ENCODE data around the gene DEPP1. TPM values are rescaled to one million over a fixed set of nuclear protein-coding genes. Genes with fewer than 3 reads are reported as not detected.

DEPP1 gene
- total RNA-seq, 1 donor from 2014 or later = 0.26 TPM

GRCh38 chr10:45000138-45000751 lies 21.6 kb upstream of the DEPP1 start:
- no peak for FAIRE-seq
- Histone ChIP-seq H3K4me3 (ENCODE audit: low read depth, low read length) (peak overlapping the region; percentile 51), H3K36me3 (ENCODE audit: control insufficient read depth, insufficient read depth, low read length) (peaks cover 2% of the 10 kb centered on the region), H3K27me3 (ENCODE audit: control insufficient read depth, insufficient read depth, low read length) (no peaks in the 10 kb centered on the region)
- no peak for TF ChIP-seq CTCF (IDR thresholded peaks at IDR 0.05; ENCODE audit: insufficient read depth, low read length, severe bottlenecking)
- DNase-seq (ENCODE audit: low read depth) = no peak

- H3K4me3 ChIP-seq (ENCODE audit: low read depth, low read length) = no peak overlapping the region
- TF ChIP-seq CTCF (IDR thresholded peaks at IDR 0.05; ENCODE audit: insufficient read depth, low read length, severe bottlenecking) = no peak
- no peak for DNase-seq (ENCODE audit: low read depth)
- peak; percentile 79 for FAIRE-seq
- H3K27me3 ChIP-seq (ENCODE audit: control insufficient read depth, insufficient read depth, low read length) = no peaks in the 10 kb centered on the region
- H3K36me3 ChIP-seq (ENCODE audit: control insufficient read depth, insufficient read depth, low read length) = no peaks in the 10 kb centered on the region
Measured at GRCh38 chr10:44998146-44998631, 19.6 kb upstream of the DEPP1 start.

DNA sequence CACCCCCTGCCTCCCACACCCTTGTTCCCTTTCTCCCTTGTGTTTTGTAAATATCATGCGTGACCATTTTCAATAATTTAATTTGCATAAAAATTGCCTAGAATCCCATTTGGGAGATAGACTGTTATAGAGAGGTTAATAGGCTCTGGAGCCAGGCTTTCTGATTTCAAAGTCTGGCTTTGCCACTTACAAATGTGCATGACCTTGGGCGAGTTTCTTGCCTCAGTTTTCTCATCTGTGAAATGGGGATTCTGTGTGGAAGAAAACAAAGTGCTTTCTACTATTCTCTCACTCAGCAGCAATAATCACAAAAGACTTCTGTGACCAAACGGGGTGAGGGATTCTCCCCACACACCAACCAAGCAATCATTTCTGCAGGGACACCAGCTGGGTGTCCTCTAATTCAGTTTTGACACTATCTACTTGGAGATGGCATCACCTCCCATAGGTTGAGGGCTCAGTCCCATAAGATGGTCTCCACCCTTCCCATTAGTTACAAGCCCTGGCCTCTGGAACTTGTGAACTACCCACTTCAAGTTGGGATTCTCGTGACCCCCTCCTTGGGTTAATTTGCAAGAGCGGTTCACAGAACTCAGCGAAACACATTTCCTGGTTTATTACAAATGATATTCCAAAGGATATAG lies 18.6 kb upstream of the DEPP1 start:
- no peak for FAIRE-seq
- DNase-seq (ENCODE audit: low read depth) = no peak
- no peak for TF ChIP-seq CTCF (IDR thresholded peaks at IDR 0.05; ENCODE audit: insufficient read depth, low read length, severe bottlenecking)
- H3K27me3 ChIP-seq (ENCODE audit: control insufficient read depth, insufficient read depth, low read length) = no peaks in the 10 kb centered on the region
- H3K4me3 ChIP-seq (ENCODE audit: low read depth, low read length) = no peak overlapping the region
- no peaks in the 10 kb centered on the region for H3K36me3 ChIP-seq (ENCODE audit: control insufficient read depth, insufficient read depth, low read length)

- DNase-seq (ENCODE audit: low read depth) (no peak), FAIRE-seq (no peak)
- Histone ChIP-seq H3K4me3 (ENCODE audit: low read depth, low read length) (no peak overlapping the region), H3K27me3 (ENCODE audit: control insufficient read depth, insufficient read depth, low read length) (no peaks in the 10 kb centered on the region), H3K36me3 (ENCODE audit: control insufficient read depth, insufficient read depth, low read length) (no peaks in the 10 kb centered on the region)
- TF ChIP-seq CTCF (IDR thresholded peaks at IDR 0.05; ENCODE audit: insufficient read depth, low read length, severe bottlenecking) = no peak
Measured at GRCh38 chr10:44995914-44996669, 17.5 kb upstream of the DEPP1 start.

DNA sequence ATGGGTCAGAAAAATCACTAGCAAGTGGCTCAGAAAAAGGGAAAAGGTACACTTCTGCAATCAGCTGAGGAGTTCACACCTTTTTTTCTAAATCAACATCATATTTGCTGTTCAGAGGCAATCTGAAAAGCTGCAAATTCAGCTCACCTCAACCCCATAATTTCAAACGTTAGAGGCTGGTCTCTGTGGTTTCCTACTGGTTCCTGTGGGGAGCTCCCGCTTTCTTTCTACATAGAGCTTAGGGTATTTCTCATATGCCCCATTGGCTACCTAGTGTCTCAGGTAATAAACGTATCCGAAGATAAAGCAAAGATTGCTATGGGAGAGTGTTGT lies 16.9 kb upstream of the DEPP1 start:
- DNase-seq (ENCODE audit: low read depth) = no peak
- no peak for FAIRE-seq
- no peak overlapping the region for H3K4me3 ChIP-seq (ENCODE audit: low read depth, low read length)
- no peaks in the 10 kb centered on the region for H3K36me3 ChIP-seq (ENCODE audit: control insufficient read depth, insufficient read depth, low read length)
- no peak for TF ChIP-seq CTCF (IDR thresholded peaks at IDR 0.05; ENCODE audit: insufficient read depth, low read length, severe bottlenecking)
- no peaks in the 10 kb centered on the region for H3K27me3 ChIP-seq (ENCODE audit: control insufficient read depth, insufficient read depth, low read length)
